MCF 10A (cell line): ENCODE measurements around the gene MVB12B. TPM values are rescaled to one million over a fixed set of nuclear protein-coding genes. Genes with fewer than 3 reads are reported as not detected.

Source experiments
- BruUV-seq: library from RNA; stranded (reverse); fragments of 400-500 nt; replicated peaks from 2 replicates; lab custom pipeline; 2021; lab: Mats Ljungman, UMichigan
- CTCF ChIA-PET: fragments of 300-600 bp; sonication (Branson Sonifier 250); formaldehyde crosslinking; extraction: SDS; loops from one replicate; lab custom pipeline; 2021; ENCODE audit warnings: antibody characterized with exemption, inconsistent platforms; lab: Yijun Ruan, JAX
- POLR2A ChIA-PET: fragments of 300-600, 350-650 bp; sonication (Branson Sonifier 250); formaldehyde crosslinking; extraction: SDS; loops from one replicate; lab custom pipeline; 2020; ENCODE audit warnings: antibody characterized with exemption, inconsistent platforms; lab: Yijun Ruan, JAX
- DNase-seq: peaks from one replicate; pipeline ENCODE4 v3.0.0-alpha.2; 2018; ENCODE audit not compliant: unreplicated experiment
- H3K27ac Mint-ChIP-seq: one replicate; pipeline ENCODE4 v1.8.0; 2022; ENCODE audit warnings: mild to moderate bottlenecking, low read depth, mixed read lengths; ENCODE audit not compliant: unreplicated experiment
- H3K27me3 Mint-ChIP-seq: one replicate; pipeline ENCODE4 v1.8.0; 2022; ENCODE audit warnings: mixed read lengths; ENCODE audit not compliant: insufficient read depth, unreplicated experiment
- H3K36me3 Mint-ChIP-seq: one replicate; pipeline ENCODE4 v1.8.0; 2022; ENCODE audit warnings: mild to moderate bottlenecking, moderate library complexity, mixed read lengths; ENCODE audit not compliant: insufficient read depth, unreplicated experiment
- H3K4me1 Mint-ChIP-seq: one replicate; pipeline ENCODE4 v1.8.0; 2022; ENCODE audit warnings: mixed read lengths; ENCODE audit not compliant: insufficient read depth, unreplicated experiment
- H3K4me3 Mint-ChIP-seq: one replicate; pipeline ENCODE4 v1.8.0; 2022; ENCODE audit warnings: mild to moderate bottlenecking, moderate library complexity, mixed read lengths; ENCODE audit not compliant: unreplicated experiment
- H3K9me3 Mint-ChIP-seq: one replicate; pipeline ENCODE4 v1.8.0; 2022; ENCODE audit warnings: mixed read lengths; ENCODE audit not compliant: unreplicated experiment
- CTCF ChIP-seq: fragments of 200-600 bp; IDR thresholded peaks from one replicate; pipeline ENCODE4 v1.8.0; 2022; ENCODE audit warnings: antibody characterized with exemption, mild to moderate bottlenecking; ENCODE audit not compliant: unreplicated experiment
- intact Hi-C: fragments of 100-400 bp; cut with micrococcal nuclease; formaldehyde crosslinking; loops from 2 replicates; pipeline ENCODE4 v1.14.1; 2022
- total RNA-seq: library from RNA; stranded (reverse); gene quantifications from 2 replicates; pipeline ENCODE4 v1.2.3, GENCODE V29; 2022

Gene MVB12B
- total RNA-seq, 1 experiment from 2014 or later, result 5.5 TPM

DNA sequence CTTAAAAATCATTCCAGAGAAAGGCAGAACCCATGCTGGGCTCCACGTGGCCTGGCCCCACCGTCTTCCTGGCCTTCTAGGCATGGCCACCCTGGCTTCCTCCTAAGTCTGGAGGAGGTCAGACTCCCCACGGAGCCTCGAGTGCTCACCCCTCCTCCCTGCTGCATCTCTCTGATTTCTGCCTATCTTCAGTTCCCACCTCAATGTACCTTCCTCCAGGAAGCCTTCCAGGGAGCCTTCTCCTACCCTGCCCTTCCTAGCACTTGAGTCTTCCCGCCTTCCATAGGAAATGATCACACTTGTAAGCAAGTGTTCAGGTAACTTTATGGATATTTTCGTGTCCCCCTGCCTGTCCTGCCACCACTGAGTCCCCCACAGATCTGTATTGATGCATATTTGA is 92.0 kb downstream of the MVB12B start:
- Mint-ChIP-seq H3K27ac (no peak overlapping the region), H3K9me3 (no peaks in the 10 kb centered on the region), H3K36me3 (peaks cover 5% of the 10 kb centered on the region), H3K27me3 (no peaks in the 10 kb centered on the region), H3K4me1 (peaks cover 31% of the 10 kb centered on the region), H3K4me3 (no peak overlapping the region)
- ChIA-PET POLR2A (no interaction called here), CTCF (no interaction called here)
- BruUV-seq, result no TSS peak
- no peak for DNase-seq
- no peak for TF ChIP-seq CTCF
- intact Hi-C loops, result no loop called here

DNA sequence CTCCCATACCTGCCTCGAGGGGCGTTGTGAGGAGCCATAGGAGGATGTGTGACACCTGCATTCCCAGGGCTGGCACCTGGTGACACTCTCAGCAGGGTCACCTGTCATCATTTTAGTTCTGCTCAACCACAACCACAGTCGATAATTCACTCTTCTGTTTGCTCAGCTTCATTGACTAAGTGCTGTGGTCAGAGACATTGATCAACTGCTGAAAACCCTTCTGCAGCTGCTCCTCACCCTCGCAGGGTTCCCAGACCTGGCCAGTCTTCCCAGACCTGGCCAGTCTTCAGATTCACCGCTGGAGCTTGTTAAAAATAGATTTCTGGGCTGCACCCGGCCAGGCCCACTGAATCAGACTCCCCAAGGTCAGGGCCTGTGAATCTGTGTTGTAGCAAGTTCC is 92.8 kb downstream of the MVB12B start:
- BruUV-seq, result no TSS peak
- DNase-seq, result no peak
- Mint-ChIP-seq H3K4me1 (peaks cover 31% of the 10 kb centered on the region), H3K36me3 (peaks cover 5% of the 10 kb centered on the region), H3K9me3 (no peaks in the 10 kb centered on the region), H3K27me3 (no peaks in the 10 kb centered on the region), H3K4me3 (no peak overlapping the region), H3K27ac (peak overlapping the region; percentile 72)
- TF ChIP-seq CTCF, result no peak
- intact Hi-C loops, result no loop called here
- ChIA-PET POLR2A (no interaction called here), CTCF (interaction anchor here (0.6 to 0.7 kb wide), 2 partner anchors 971 to 1276 kb away, joined by 3 to 4 read pairs; no protein-coding TSS in a partner anchor)

GRCh38 chr9:126420135-126420534 is 93.5 kb downstream of the MVB12B start:
- peaks cover 31% of the 10 kb centered on the region for H3K4me1 Mint-ChIP-seq
- no peak overlapping the region for H3K4me3 Mint-ChIP-seq
- no peak for TF ChIP-seq CTCF
- ChIA-PET CTCF (interaction anchor here (0.6 to 1.4 kb wide), 4 partner anchors 12 to 1277 kb away, joined by 3 to 5 read pairs (median 4); no protein-coding TSS in a partner anchor), POLR2A (no interaction called here)
- peaks cover 5% of the 10 kb centered on the region for H3K36me3 Mint-ChIP-seq
- intact Hi-C loops, result no loop called here
- no peak for DNase-seq
- H3K27me3 Mint-ChIP-seq, result no peaks in the 10 kb centered on the region
- no TSS peak for BruUV-seq
- H3K27ac Mint-ChIP-seq, result peak overlapping the region; percentile 72
- no peaks in the 10 kb centered on the region for H3K9me3 Mint-ChIP-seq

DNA sequence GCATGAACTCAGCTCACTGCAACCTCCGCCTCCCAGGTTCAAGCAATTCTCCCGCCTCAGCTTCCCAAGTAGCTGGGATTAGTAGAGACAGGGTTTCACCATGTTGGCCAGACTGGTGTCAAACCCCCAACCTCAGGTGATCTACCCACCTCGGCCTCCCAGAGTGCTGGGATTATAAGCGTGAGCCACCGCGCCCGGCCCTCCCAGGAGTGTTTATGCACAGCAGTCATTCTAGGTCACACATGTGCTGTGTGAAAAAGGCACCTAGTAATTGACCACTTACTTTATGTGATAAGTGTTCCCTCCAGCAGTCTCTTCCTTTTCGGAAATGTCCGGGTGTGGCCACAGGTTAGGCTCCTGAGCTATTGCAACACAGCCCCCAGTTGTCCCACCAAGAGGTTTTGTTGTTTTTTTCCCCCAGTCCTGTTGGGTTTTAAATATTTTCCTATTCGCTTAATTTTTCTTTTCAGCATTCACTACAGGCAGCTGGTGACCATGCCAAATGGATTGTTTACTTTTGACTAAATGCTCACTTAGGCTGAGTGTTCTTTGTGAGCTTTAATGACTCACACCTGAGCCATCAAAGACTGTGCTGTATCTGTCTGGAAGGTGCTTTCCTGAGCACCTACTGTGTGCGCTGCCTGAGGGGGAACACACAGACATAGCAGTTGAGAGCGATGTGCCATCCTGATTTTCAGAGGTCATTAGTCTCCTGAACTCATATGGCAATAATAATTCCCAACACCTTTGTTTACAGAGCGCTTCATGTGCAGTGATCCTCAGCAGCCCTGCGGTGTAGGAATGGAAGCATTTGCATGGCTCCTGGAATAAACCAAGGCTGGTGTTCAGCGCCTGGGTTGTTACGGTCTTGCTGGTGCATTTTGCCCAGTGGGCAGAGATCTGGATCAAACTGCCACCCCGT is 94.3 kb downstream of the MVB12B start:
- H3K27me3 Mint-ChIP-seq, result no peaks in the 10 kb centered on the region
- intact Hi-C loops, result no loop called here
- peaks cover 5% of the 10 kb centered on the region for H3K36me3 Mint-ChIP-seq
- CTCF ChIA-PET, result interaction anchor here (0.6 to 1.4 kb wide), 5 partner anchors 13 to 632 kb away, joined by 3 to 5 read pairs (median 3); no protein-coding TSS in a partner anchor
- no peaks in the 10 kb centered on the region for H3K9me3 Mint-ChIP-seq
- H3K4me1 Mint-ChIP-seq, result peaks cover 25% of the 10 kb centered on the region
- BruUV-seq, result no TSS peak
- no peak overlapping the region for H3K27ac Mint-ChIP-seq
- no peak for TF ChIP-seq CTCF
- POLR2A ChIA-PET, result interaction anchor here (0.7 kb wide), 1 partner anchor 745 kb away, joined by 4 read pairs; no protein-coding TSS in a partner anchor
- H3K4me3 Mint-ChIP-seq, result no peak overlapping the region
- DNase-seq, result peak; percentile 62
